A549 (cell line): ENCODE results near the gene GPR61.

ENCODE experiments used
- EP300 ChIP-seq, 2 experiments: fragments of >200 bp; sonication (Bioruptor Twin); formaldehyde crosslinking; IDR thresholded peaks; 2 replicates in 1 of 2; 3 replicates in 1 of 2; pipeline ENCODE4 v1.6.1; 2016 to 2017
- JUN ChIP-seq, 2 experiments: fragments of >200 bp; sonication (Bioruptor Twin); formaldehyde crosslinking; IDR thresholded peaks; 2 replicates in 1 of 2; 3 replicates in 1 of 2; pipeline ENCODE4 v1.6.1; 2016 to 2017
- POLR2A ChIP-seq: IDR thresholded peaks from 2 replicates; pipeline ENCODE4 v1.6.1; 2012; ENCODE audit warnings: mild to moderate bottlenecking, low read length
- SMC3 ChIP-seq: fragments of >200 bp; sonication (Bioruptor Twin); formaldehyde crosslinking; IDR thresholded peaks from 3 replicates; pipeline ENCODE4 v1.6.1; 2018; ENCODE audit warnings: inconsistent platforms
- TP53 ChIP-seq: fragments of 250-450 bp; sonication (Bioruptor Pico); IDR thresholded peaks from 2 replicates; pipeline ENCODE4 v1.5.0; 2021; ENCODE audit warnings: mild to moderate bottlenecking, moderate library complexity
- TF ChIP-seq, protein P1 (sequence below): fragments of >200 bp; sonication (Bioruptor Twin); formaldehyde crosslinking; IDR thresholded peaks from 3 replicates; pipeline ENCODE4 v1.5.1; 2016
- TF ChIP-seq, protein P2 (sequence below): IDR thresholded peaks from 2 replicates; pipeline ENCODE4 v1.6.1; 2012

DNA sequence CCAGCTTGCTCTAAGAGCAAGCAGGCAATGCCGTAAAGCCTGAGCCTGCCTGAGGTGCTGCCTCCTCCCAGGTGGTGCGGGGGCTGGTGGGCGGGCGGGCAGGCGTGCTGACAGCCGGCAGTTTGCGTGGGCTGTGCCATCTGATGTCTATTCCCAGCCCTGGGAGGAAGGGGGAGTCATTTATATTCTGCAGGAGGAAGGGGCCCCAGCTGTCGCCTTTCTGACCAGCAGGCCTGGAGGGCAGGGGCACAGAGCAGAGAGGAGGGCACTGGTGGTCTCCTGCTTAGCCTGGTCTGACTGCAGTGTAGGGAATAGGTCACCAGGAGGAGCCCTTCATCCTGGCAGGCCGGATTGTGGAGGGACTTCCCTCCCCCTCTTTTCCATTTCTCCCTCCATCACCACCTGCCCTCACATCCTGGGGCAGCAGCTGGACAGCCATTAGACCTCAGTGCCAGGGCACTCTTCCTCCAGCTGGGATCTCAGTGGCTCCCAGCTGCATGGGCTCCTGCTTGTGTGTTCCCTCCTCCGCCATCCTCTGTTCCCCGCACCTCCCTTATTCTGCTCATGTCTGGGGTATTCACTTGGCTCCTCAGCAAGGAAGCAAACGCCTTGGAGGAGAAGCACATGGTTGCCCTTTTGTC lies 41.4 kb upstream of the GPR61 start:
- TF ChIP-seq, protein P1, sequence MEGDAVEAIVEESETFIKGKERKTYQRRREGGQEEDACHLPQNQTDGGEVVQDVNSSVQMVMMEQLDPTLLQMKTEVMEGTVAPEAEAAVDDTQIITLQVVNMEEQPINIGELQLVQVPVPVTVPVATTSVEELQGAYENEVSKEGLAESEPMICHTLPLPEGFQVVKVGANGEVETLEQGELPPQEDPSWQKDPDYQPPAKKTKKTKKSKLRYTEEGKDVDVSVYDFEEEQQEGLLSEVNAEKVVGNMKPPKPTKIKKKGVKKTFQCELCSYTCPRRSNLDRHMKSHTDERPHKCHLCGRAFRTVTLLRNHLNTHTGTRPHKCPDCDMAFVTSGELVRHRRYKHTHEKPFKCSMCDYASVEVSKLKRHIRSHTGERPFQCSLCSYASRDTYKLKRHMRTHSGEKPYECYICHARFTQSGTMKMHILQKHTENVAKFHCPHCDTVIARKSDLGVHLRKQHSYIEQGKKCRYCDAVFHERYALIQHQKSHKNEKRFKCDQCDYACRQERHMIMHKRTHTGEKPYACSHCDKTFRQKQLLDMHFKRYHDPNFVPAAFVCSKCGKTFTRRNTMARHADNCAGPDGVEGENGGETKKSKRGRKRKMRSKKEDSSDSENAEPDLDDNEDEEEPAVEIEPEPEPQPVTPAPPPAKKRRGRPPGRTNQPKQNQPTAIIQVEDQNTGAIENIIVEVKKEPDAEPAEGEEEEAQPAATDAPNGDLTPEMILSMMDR = peak; percentile 37
- TF ChIP-seq POLR2A (no peak), TP53 (CRISPR knock-in tag) (no peak), SMC3 (peak; percentile 44), EP300 (IDR thresholded peaks at IDR 0.05) (no peak), JUN (IDR thresholded peaks at IDR 0.05) (no peak)
- TF ChIP-seq, protein P2, sequence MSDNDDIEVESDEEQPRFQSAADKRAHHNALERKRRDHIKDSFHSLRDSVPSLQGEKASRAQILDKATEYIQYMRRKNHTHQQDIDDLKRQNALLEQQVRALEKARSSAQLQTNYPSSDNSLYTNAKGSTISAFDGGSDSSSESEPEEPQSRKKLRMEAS = no peak
